Activated T-cell treated with anti-CD3 and anti-CD28 coated beads, Interleukin-2, amount 50 U/mL, for 72 hours (primary cell): Measurements from ENCODE around the gene SPRR3. TPM values are rescaled to one million over a fixed set of nuclear protein-coding genes. Genes with fewer than 3 reads are reported as not detected.

Source experiments
- ATAC-seq, 2 donors: fragments of 150-1000 bp; cut with Tn5 transposase; replicated peaks in 1 of 2; 2 replicates each; pipeline ENCODE4 v1.10.0; 2021; ENCODE audit warnings: moderate library complexity in 2 of 2, mild to moderate bottlenecking in 1 of 2
- DNase-seq, 2 donors: peaks; one replicate each; pipeline ENCODE4 v3.0.0; 2021 to 2022; ENCODE audit warnings: mixed read lengths in 1 of 2
- H3K27ac Mint-ChIP-seq: one replicate; pipeline ENCODE4 v1.8.0; 2022; ENCODE audit warnings: mild to moderate bottlenecking, moderate library complexity, mixed read lengths
- H3K27me3 Mint-ChIP-seq: one replicate; pipeline ENCODE4 v1.8.0; 2022; ENCODE audit warnings: low read depth, mixed read lengths
- H3K36me3 Mint-ChIP-seq, 2 donors: one replicate each; pipeline ENCODE4 v1.8.0; 2022; ENCODE audit warnings: mixed read lengths in 2 of 2, mild to moderate bottlenecking in 1 of 2; ENCODE audit not compliant: insufficient read depth in 2 of 2
- H3K4me1 Mint-ChIP-seq: one replicate; pipeline ENCODE4 v1.8.0; 2022; ENCODE audit warnings: low read depth, mixed read lengths
- H3K4me3 Mint-ChIP-seq, 2 donors: one replicate each; pipeline ENCODE4 v1.8.0; 2022; ENCODE audit warnings: mild to moderate bottlenecking in 2 of 2, mixed read lengths in 2 of 2, moderate library complexity in 2 of 2
- H3K9me3 Mint-ChIP-seq, 2 donors: one replicate each; pipeline ENCODE4 v1.8.0; 2022; ENCODE audit warnings: mixed read lengths in 2 of 2
- total RNA-seq, 2 donors: library from RNA; stranded (reverse); gene quantifications; one replicate each; pipeline ENCODE4 v1.2.3, GENCODE V29; 2022

The SPRR3 gene
- total RNA-seq, 2 donors from 2014 or later, result not detected

GRCh38 chr1:153032677-153033308 is 31.2 kb downstream of the SPRR3 start:
- peaks cover 8% of the 10 kb centered on the region for H3K27me3 Mint-ChIP-seq
- H3K4me1 Mint-ChIP-seq, result peaks cover 6% of the 10 kb centered on the region
- H3K36me3 Mint-ChIP-seq, result no peaks in the 10 kb centered on the region
- no peak overlapping the region for H3K27ac Mint-ChIP-seq
- no peak overlapping the region for H3K4me3 Mint-ChIP-seq
- DNase-seq, result peak in 1 of 2 donors; percentile 1
- H3K9me3 Mint-ChIP-seq, result no peaks in the 10 kb centered on the region
- peak in 1 of 2 donors; percentile 71 for ATAC-seq

GRCh38 chr1:153035211-153035610 is 33.7 kb downstream of the SPRR3 start:
- DNase-seq (no peak), ATAC-seq (no peak)
- no peak overlapping the region for H3K27ac Mint-ChIP-seq
- peaks cover 6% of the 10 kb centered on the region for H3K4me1 Mint-ChIP-seq
- no peaks in the 10 kb centered on the region for H3K36me3 Mint-ChIP-seq
- no peak overlapping the region for H3K4me3 Mint-ChIP-seq
- peaks cover 6% of the 10 kb centered on the region for H3K27me3 Mint-ChIP-seq
- no peaks in the 10 kb centered on the region for H3K9me3 Mint-ChIP-seq

GRCh38 chr1:153040950-153041631 is 39.5 kb downstream of the SPRR3 start, which contains the start of gene SPRR2D:
SPRR2D (minus strand) TSS chr1:153041120; CDS start chr1:153040346, 774 bp downstream.
- H3K4me3 Mint-ChIP-seq, result no peak within 1 kb of the TSS
- H3K27me3 Mint-ChIP-seq, result peaks cover 18% of the 10 kb centered on the region
- H3K4me1 Mint-ChIP-seq, result no peaks in the 10 kb centered on the region
- H3K9me3 Mint-ChIP-seq, result no peaks in the 10 kb centered on the region
- DNase-seq (no peak), ATAC-seq (no peak)
- H3K36me3 Mint-ChIP-seq, result no peaks in the 10 kb centered on the region
- no peak within 1 kb of the TSS for H3K27ac Mint-ChIP-seq

- H3K36me3 Mint-ChIP-seq, result no peaks in the 10 kb centered on the region
- DNase-seq (no peak), ATAC-seq (no peak)
- no peaks in the 10 kb centered on the region for H3K9me3 Mint-ChIP-seq
- H3K4me1 Mint-ChIP-seq, result no peaks in the 10 kb centered on the region
- peaks cover 43% of the 10 kb centered on the region for H3K27me3 Mint-ChIP-seq
- H3K4me3 Mint-ChIP-seq, result no peak overlapping the region
- H3K27ac Mint-ChIP-seq, result no peak overlapping the region
Measured at GRCh38 chr1:153049211-153049610, 47.7 kb downstream of the SPRR3 start.

Other genes with a start within 250 kb of the SPRR3 start
- not detected for gene KPRP, start 243.7 kb upstream of the SPRR3 start, total RNA-seq
- not detected for gene LCE1F, start 226.6 kb upstream of the SPRR3 start, total RNA-seq
- gene LCE1E, start 215.5 kb upstream of the SPRR3 start, total RNA-seq, result not detected
- not detected for gene LCE1D, start 205.0 kb upstream of the SPRR3 start, total RNA-seq
- not detected for gene LCE1C, start 195.1 kb upstream of the SPRR3 start, total RNA-seq
- not detected for gene LCE1B, start 189.8 kb upstream of the SPRR3 start, total RNA-seq
- gene LCE1A, start 174.3 kb upstream of the SPRR3 start, total RNA-seq, result not detected
- not detected for gene LCE6A, start 158.9 kb upstream of the SPRR3 start, total RNA-seq
- not detected for gene LCE7A, start 141.8 kb upstream of the SPRR3 start, total RNA-seq
- gene SMCP, start 123.4 kb upstream of the SPRR3 start, total RNA-seq, result not detected
- gene IVL, start 93.2 kb upstream of the SPRR3 start, total RNA-seq, result not detected
- not detected for gene SPRR5, start 54.5 kb upstream of the SPRR3 start, total RNA-seq
- not detected for gene SPRR4, start 31.1 kb upstream of the SPRR3 start, total RNA-seq
- not detected for gene SPRR1A, start 17.7 kb upstream of the SPRR3 start, total RNA-seq
- not detected for gene SPRR1B, start 29.5 kb downstream of the SPRR3 start, total RNA-seq
- not detected for gene SPRR2D, start 39.4 kb downstream of the SPRR3 start, total RNA-seq
- gene SPRR2A, start 55.8 kb downstream of the SPRR3 start, total RNA-seq, result not detected
- not detected for gene SPRR2B, start 69.9 kb downstream of the SPRR3 start, total RNA-seq
- not detected for gene SPRR2E, start 92.8 kb downstream of the SPRR3 start, total RNA-seq
- gene SPRR2F, start 111.8 kb downstream of the SPRR3 start, total RNA-seq, result not detected
- not detected for gene SPRR2G, start 149.1 kb downstream of the SPRR3 start, total RNA-seq
- gene LELP1, start 201.7 kb downstream of the SPRR3 start, total RNA-seq, result not detected
- gene PRR9, start 215.8 kb downstream of the SPRR3 start, total RNA-seq, result not detected